ENCODE results near the gene TEX48. TPM values are rescaled to one million over a fixed set of nuclear protein-coding genes. Genes with fewer than 3 reads are reported as not detected.

Gene TEX48
- total RNA-seq, 1 donor from 2014 or later: not detected

DNA sequence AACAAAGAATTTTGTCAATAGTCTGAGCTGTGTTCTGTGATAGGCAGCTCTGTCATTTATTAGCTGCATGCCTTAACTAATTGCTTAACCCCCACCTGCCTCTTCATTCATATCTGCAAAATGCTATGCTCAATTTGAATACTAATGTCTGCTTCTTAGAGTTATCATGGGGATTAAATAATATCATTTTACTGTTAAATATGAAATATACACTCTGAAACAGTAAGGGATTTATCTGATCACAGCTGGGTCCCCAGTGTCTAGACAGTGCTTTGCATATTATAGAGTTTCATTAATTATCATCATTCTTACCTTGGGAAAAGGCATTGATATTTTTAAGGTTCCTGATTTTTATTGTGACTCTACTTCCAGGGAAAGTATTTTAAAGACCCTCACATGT is 12.0 kb downstream of the TEX48 start:
- peaks cover 6% of the 10 kb centered on the region for H3K9me3 ChIP-seq (replicated peaks)
- intact Hi-C loops (cut with micrococcal nuclease): loop anchor here (10.0 kb wide), 1 partner anchor 235 kb away; no protein-coding TSS in a partner anchor
- peaks cover 79% of the 10 kb centered on the region for H3K27me3 ChIP-seq (ENCODE audit: low read depth)
- no peak overlapping the region for H3K27ac ChIP-seq (replicated peaks)
- TF ChIP-seq, protein P1, sequence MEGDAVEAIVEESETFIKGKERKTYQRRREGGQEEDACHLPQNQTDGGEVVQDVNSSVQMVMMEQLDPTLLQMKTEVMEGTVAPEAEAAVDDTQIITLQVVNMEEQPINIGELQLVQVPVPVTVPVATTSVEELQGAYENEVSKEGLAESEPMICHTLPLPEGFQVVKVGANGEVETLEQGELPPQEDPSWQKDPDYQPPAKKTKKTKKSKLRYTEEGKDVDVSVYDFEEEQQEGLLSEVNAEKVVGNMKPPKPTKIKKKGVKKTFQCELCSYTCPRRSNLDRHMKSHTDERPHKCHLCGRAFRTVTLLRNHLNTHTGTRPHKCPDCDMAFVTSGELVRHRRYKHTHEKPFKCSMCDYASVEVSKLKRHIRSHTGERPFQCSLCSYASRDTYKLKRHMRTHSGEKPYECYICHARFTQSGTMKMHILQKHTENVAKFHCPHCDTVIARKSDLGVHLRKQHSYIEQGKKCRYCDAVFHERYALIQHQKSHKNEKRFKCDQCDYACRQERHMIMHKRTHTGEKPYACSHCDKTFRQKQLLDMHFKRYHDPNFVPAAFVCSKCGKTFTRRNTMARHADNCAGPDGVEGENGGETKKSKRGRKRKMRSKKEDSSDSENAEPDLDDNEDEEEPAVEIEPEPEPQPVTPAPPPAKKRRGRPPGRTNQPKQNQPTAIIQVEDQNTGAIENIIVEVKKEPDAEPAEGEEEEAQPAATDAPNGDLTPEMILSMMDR (IDR thresholded peaks at IDR 0.05; ENCODE audit: borderline replicate concordance): no peak
- no peaks in the 10 kb centered on the region for H3K4me1 ChIP-seq
- no peak for DNase-seq
- H3K36me3 ChIP-seq: no peaks in the 10 kb centered on the region
- H3K4me3 ChIP-seq: no peak overlapping the region

DNA sequence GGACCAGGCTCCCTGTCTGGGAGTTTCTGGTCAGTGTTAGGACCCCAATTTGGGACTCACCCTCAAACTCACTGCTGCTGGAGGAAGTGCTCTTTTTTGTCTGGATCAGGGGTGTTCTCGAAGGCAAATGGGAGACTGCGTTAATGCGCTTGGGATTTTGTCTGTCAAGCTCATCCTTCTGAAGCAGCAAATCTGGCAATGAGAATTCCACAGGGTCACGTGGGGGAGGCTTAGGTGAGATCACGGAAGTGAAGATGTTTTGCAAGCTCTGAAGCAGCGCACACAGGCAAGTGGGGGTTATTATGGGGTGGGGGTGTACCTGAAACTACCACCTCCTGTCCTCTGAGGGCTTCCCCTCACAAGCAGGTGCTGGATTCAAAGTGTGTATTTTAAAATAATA is 13.8 kb downstream of the TEX48 start:
- intact Hi-C loops (cut with micrococcal nuclease): no loop called here
- TF ChIP-seq, protein P1 (IDR thresholded peaks at IDR 0.05; ENCODE audit: borderline replicate concordance): no peak
- H3K9me3 ChIP-seq (replicated peaks): peaks cover 6% of the 10 kb centered on the region
- no peak overlapping the region for H3K27ac ChIP-seq (replicated peaks)
- H3K4me1 ChIP-seq: no peaks in the 10 kb centered on the region
- no peak overlapping the region for H3K4me3 ChIP-seq
- no peaks in the 10 kb centered on the region for H3K36me3 ChIP-seq
- DNase-seq: no peak
- peaks cover 84% of the 10 kb centered on the region for H3K27me3 ChIP-seq (ENCODE audit: low read depth)

DNA sequence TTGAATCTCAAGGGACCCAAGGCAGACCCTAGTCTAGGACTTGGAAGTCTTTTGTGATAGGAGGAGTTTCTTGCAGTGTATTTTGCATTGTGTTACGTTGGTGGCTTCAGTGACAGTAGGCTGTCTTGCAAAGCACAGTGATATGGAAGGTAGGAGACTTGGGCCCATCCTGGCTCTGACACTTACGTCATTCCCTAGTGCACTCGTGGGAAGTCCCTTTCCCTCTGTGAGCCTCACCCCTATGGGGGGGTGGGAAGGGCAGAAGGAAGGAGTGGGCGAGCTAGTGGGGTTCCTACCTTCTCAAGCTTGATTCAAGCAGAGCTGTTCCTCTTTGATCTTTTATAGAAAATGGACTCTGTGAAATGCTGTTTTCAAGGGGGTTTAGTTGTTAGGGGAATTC is 15.1 kb downstream of the TEX48 start:
- TF ChIP-seq, protein P1 (IDR thresholded peaks at IDR 0.05; ENCODE audit: borderline replicate concordance): no peak
- no peak for DNase-seq
- no peaks in the 10 kb centered on the region for H3K4me1 ChIP-seq

DNA sequence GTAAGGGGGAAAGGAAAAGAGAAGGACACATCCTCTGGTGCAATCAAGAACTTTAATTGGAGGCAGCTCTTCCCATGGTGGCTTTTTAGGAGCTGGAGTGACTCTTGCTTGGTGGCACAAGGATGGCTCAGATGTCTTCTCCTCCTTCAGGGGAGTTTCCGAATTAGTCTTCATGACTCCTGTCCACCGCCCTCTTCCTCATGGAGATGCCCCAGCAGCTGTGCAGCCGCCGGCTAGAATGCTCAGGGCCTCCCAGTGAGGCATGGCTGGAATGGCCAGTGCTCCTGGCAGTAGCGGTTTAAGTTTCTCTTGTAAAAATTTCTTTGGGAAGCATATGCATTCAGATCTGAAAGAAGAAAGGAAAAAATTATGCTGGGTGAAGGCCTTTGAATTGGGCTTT is 15.6 kb downstream of the TEX48 start:
- Histone ChIP-seq H3K36me3 (no peaks in the 10 kb centered on the region), H3K9me3 (replicated peaks) (peaks cover 6% of the 10 kb centered on the region), H3K27me3 (ENCODE audit: low read depth) (peaks cover 91% of the 10 kb centered on the region), H3K4me1 (no peaks in the 10 kb centered on the region), H3K27ac (replicated peaks) (no peak overlapping the region), H3K4me3 (no peak overlapping the region)
- no peak for DNase-seq
- TF ChIP-seq, protein P1 (IDR thresholded peaks at IDR 0.05; ENCODE audit: borderline replicate concordance): no peak
- intact Hi-C loops (cut with micrococcal nuclease): no loop called here

More for the DNA sequence above, 15.1 kb downstream of the TEX48 start:
- H3K36me3 ChIP-seq: no peaks in the 10 kb centered on the region
- intact Hi-C loops (cut with micrococcal nuclease): no loop called here
- peaks cover 6% of the 10 kb centered on the region for H3K9me3 ChIP-seq (replicated peaks)
- H3K27ac ChIP-seq (replicated peaks): no peak overlapping the region
- no peak overlapping the region for H3K4me3 ChIP-seq
- peaks cover 90% of the 10 kb centered on the region for H3K27me3 ChIP-seq (ENCODE audit: low read depth)

DNA sequence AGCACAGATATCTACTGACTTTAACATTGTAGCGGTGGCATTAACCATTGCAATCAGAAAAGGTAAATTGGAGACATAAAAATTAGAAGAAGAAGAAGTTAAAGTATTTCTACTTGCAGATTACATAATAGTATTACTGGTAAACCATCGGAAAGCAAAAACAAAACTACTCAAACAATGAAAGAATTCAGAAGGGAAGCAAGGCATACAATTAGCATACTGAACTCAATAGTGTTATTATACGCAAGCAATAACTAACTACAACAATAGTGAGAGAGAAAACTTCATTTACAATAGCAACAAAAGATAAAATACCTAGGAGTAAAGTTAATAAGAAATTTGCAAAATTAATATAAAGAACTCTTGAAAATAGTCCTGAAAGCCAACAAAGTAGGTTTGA is 17.8 kb downstream of the TEX48 start:
- Histone ChIP-seq H3K4me1 (no peaks in the 10 kb centered on the region), H3K9me3 (replicated peaks) (no peaks in the 10 kb centered on the region), H3K36me3 (no peaks in the 10 kb centered on the region), H3K27ac (replicated peaks) (no peak overlapping the region), H3K27me3 (ENCODE audit: low read depth) (peaks cover 85% of the 10 kb centered on the region), H3K4me3 (no peak overlapping the region)
- DNase-seq: no peak
- TF ChIP-seq, protein P1 (IDR thresholded peaks at IDR 0.05; ENCODE audit: borderline replicate concordance): no peak
- intact Hi-C loops (cut with micrococcal nuclease): no loop called here

Data from left ventricle myocardium inferior (tissue), 1 donor.